GM10266 (cell line): ENCODE measurements around the gene STXBP3.
A peak's percentile ranks its signal among the peaks of the same experiment; 100 is the strongest.
"Not testable (repeated sequence)": the region's sequence is repeated elsewhere in the genome, so short reads cannot be mapped to it uniquely, and the experiment has no call there.

Experiments used
- DNase-seq: peaks from one replicate; pipeline ENCODE4 v3.0.0; 2012; ENCODE audit errors: extremely low spot score
- TF ChIP-seq, protein P1 (sequence below): IDR thresholded peaks from 2 replicates; pipeline ENCODE4 v1.5.1; 2012; ENCODE audit warnings: mild to moderate bottlenecking, low read depth; ENCODE audit not compliant: control insufficient read depth, insufficient read depth; ENCODE audit errors: missing control alignments

Gene STXBP3, protein sequence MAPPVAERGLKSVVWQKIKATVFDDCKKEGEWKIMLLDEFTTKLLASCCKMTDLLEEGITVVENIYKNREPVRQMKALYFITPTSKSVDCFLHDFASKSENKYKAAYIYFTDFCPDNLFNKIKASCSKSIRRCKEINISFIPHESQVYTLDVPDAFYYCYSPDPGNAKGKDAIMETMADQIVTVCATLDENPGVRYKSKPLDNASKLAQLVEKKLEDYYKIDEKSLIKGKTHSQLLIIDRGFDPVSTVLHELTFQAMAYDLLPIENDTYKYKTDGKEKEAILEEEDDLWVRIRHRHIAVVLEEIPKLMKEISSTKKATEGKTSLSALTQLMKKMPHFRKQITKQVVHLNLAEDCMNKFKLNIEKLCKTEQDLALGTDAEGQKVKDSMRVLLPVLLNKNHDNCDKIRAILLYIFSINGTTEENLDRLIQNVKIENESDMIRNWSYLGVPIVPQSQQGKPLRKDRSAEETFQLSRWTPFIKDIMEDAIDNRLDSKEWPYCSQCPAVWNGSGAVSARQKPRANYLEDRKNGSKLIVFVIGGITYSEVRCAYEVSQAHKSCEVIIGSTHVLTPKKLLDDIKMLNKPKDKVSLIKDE

DNA sequence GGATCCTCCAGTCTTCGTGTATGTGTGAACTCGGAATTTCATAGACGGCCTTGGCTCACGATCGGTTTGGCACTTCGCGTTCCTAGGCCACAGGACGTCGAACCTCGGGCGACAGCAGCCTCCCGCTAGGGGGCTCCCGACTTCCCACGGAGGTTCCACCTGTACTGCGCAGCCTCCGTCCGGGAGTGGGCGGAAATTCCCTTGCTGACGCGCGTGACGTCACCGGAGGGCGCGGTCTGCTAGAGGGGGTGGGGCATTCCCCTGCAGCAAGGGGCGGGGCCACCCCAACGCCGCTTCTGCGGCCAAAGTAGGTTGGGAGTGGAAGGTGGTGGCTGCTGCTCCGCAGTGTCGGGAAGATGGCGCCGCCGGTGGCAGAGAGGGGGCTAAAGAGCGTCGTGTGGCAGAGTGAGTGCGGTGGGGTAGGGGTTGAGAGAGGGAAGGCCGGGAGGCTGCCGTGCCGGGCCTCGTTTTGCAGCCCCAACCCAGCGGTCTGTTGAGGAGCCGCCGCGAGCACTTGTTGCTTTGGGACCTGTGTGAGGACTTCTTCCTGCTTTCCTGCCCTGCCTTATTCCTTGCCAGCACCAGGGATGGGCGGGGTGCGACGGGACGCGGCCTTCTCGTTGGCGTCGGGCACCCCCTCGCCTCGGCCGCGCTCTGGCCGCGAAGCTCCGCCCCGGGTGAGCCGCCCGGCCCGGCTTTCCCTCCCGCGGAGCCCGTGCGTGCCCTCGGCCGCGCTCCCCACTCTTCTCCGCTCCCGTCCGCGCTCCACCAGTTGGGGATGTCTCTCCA, at the start of gene STXBP3:
Gene STXBP3 (plus strand): TSS at position 293 of the 789 bp plus-strand sequence. CDS start 64 bp downstream, at position 357.
- peak; percentile 97 for DNase-seq
- TF ChIP-seq, protein P1, sequence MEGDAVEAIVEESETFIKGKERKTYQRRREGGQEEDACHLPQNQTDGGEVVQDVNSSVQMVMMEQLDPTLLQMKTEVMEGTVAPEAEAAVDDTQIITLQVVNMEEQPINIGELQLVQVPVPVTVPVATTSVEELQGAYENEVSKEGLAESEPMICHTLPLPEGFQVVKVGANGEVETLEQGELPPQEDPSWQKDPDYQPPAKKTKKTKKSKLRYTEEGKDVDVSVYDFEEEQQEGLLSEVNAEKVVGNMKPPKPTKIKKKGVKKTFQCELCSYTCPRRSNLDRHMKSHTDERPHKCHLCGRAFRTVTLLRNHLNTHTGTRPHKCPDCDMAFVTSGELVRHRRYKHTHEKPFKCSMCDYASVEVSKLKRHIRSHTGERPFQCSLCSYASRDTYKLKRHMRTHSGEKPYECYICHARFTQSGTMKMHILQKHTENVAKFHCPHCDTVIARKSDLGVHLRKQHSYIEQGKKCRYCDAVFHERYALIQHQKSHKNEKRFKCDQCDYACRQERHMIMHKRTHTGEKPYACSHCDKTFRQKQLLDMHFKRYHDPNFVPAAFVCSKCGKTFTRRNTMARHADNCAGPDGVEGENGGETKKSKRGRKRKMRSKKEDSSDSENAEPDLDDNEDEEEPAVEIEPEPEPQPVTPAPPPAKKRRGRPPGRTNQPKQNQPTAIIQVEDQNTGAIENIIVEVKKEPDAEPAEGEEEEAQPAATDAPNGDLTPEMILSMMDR, result peak; percentile 95

DNA sequence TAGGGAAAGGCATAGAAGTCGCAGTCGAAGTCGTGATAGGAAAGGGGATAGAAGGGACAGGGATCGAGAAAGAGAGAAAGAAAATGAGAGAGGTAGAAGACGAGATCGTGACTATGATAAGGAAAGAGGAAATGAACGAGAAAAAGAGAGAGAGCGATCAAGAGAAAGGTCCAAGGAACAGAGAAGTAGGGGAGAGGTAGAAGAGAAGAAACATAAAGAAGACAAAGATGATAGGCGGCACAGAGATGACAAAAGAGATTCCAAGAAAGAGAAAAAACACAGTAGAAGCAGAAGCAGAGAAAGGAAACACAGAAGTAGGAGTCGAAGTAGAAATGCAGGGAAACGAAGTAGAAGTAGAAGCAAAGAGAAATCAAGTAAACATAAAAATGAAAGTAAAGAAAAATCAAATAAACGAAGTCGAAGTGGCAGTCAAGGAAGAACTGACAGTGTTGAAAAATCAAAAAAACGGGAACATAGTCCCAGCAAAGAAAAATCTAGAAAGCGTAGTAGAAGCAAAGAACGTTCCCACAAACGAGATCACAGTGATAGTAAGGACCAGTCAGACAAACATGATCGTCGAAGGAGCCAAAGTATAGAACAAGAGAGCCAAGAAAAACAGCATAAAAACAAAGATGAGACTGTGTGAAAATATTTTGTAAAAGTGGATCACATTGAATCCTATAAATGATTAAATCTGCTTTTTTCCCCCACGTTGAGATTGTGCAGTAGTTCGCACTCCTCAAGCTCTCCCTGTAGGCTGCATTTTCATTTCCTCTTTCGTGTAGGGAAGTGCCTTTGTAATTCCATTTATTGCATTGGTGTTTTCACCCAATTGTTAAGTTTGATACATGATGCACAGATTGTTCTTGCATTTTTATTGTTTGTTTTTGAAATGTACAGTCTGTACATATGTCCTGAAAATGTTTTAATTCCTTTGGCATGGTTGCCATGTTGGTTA, 46.8 kb upstream of the STXBP3 start:
- TF ChIP-seq, protein P1, result no peak
- no peak for DNase-seq

DNA sequence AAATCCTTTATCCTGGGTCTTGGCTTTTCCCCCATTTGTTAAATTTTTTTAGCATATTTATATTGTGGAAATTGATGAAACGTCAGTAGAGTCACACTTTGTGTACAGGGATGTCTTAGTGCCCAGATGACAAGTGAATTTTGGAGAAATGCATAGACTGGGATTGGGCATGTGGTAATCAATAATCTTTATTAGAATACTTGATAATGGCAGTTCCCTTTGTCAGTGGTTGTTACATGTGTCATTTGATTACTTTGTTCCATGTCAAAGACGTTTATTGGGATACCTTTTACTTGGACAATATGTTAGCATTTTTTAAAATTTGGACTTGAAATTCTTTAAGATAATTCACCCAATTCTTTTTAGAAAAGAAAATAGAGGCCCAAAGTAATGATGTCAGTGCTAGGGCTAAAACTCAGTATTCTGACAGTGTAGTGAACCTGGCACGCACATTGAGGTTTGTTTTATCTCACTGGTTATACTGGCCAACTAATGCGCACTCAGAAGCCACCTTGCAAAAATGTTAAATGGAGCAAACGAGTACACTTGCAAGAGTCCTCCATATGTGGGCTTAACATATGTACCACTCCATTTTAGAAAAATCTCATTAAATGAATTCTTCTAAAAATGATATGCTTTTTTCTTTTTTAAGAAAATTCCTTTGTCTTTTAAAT, 45.2 kb upstream of the STXBP3 start:
- no peak for DNase-seq
- TF ChIP-seq, protein P1, result no peak

DNA sequence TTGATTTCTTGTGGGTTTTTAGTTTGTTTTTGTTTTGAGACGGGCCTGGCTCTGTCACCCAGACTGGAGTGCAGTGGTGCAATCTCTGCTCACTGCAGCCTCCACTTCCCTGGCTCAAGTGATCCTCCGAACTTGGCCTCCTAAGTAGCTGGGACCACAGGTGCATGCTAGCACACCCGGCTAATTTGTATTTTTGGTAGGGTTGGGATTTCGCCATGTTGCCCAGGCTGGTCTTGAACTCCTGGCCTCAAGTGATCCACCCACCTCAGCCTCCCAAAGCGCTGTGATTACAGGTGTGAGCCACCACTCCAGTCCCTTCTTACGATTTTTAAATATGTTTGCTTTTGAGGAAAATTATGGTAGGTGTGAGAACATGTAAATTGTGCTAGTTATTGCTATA, 44.4 kb upstream of the STXBP3 start:
- DNase-seq, result not testable (repeated sequence)

DNA sequence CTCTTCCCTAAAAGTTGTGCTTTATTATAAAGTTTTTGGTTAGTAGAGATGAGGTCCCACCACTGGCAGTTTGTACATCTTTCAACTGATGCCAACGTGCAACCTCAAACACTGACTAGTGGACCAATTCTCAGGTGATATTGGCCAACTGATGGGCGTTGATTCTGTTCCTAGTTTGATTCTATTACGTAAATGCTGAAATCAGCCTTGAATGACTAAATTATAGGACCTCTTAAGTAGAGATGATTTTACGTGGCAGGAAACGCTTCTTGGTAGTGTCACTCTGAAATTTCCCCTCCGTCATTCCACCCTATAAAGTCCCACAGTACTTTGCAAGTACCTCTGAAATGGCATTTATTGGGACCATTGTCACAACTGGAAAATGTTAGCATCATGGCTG, 42.5 kb upstream of the STXBP3 start:
- no peak for DNase-seq
- TF ChIP-seq, protein P1, result no peak

DNA sequence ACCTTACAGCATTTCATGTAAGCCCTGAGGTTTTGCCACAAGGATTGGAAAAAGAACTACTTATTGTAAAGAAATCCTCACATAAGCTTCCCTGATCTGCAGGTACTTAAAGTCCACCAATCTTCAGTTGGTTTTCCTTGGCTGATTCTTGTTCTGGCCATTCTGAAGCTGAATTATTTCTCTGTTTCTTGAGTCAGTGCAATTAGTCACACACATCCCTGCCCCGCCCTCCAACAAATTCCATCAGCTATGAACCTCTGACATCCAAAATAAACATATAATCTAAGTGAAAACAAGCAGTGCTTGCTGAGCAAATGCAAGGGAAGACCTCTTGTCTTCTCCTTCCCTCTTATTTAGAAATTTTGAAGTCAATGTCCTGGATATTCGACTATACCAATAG, 42.0 kb upstream of the STXBP3 start:
- no peak for DNase-seq
- TF ChIP-seq, protein P1, result no peak
